Activated naive CD4-positive, alpha-beta T cell treated with anti-CD3 and anti-CD28 coated beads, Interleukin-2, amount 50 U/mL, for 72 hours (primary cell): ENCODE measurements around the gene MAPK9. TPM values are rescaled to one million over a fixed set of nuclear protein-coding genes. Genes with fewer than 3 reads are reported as not detected.

Experiments used
- ATAC-seq, 2 donors: fragments of 150-1000 bp; cut with Tn5 transposase; 2 replicates each; pipeline ENCODE4 v1.10.0; 2021; ENCODE audit warnings: mild to moderate bottlenecking in 2 of 2, moderate library complexity in 2 of 2
- DNase-seq, 2 donors: peaks; one replicate each; pipeline ENCODE4 v3.0.0; 2021 to 2022; ENCODE audit warnings: low spot score in 2 of 2
- H3K27ac Mint-ChIP-seq, 2 donors: one replicate each; pipeline ENCODE4 v1.8.0; 2022; ENCODE audit warnings: mild to moderate bottlenecking in 2 of 2, mixed read lengths in 2 of 2
- H3K36me3 Mint-ChIP-seq, 2 donors: one replicate each; pipeline ENCODE4 v1.8.0; 2022; ENCODE audit warnings: mixed read lengths in 2 of 2
- H3K9me3 Mint-ChIP-seq, 2 donors: one replicate each; pipeline ENCODE4 v1.8.0; 2022; ENCODE audit warnings: mixed read lengths in 2 of 2
- total RNA-seq, 2 donors: library from RNA; stranded (reverse); gene quantifications; one replicate each; pipeline ENCODE4 v1.2.3, GENCODE V29; 2022

Gene MAPK9
- total RNA-seq, 2 donors from 2014 or later = 32.3 to 35.9 TPM

DNA sequence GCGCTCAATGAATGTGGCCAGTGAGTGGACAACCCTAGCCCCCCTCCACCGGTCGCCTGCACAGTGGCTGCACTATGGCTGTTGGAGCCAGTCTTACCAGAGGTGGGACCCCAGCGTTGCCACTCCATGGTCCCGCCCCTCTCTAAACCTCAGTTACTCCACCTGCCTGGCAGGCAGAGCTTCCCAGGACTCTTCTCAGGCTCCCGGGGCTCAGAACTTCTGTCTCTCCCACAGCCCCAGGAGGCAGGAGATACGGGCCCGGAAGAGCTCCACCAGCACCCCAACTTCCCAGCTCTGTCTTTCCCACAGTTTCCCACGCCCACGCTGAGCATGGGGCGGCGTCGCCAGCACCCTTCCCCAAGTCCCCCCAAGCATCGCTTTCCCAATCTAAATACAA, 83.8 kb downstream of the MAPK9 start:
- H3K9me3 Mint-ChIP-seq = no peaks in the 10 kb centered on the region
- ATAC-seq = no peak
- H3K36me3 Mint-ChIP-seq = peaks cover 0 to 5% of the 10 kb centered on the region in 2 donors
- DNase-seq = no peak
- no peak overlapping the region for H3K27ac Mint-ChIP-seq

DNA sequence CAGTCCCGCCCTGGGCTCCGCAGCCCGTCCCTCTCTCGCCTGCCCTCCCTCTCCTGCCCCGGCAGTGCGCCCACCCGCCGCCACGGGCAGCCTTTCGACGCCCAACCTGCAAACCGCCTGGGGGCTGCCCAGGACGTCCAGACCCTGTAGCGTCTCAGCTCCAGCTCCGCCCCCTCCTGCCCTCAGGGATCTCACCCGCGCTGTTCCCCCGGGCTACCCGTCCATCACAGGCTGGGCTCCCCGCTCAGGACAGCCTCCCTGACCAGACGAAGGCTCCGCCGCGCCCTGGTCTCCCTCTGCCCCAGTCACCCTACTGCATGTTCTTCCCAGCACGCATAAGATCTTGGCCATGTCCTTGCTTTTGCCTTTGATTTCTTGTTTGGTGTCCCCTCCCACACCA, 84.3 kb downstream of the MAPK9 start:
- ATAC-seq = no peak
- peaks cover 0 to 5% of the 10 kb centered on the region in 2 donors for H3K36me3 Mint-ChIP-seq
- no peaks in the 10 kb centered on the region for H3K9me3 Mint-ChIP-seq
- no peak overlapping the region for H3K27ac Mint-ChIP-seq
- DNase-seq = no peak

DNA sequence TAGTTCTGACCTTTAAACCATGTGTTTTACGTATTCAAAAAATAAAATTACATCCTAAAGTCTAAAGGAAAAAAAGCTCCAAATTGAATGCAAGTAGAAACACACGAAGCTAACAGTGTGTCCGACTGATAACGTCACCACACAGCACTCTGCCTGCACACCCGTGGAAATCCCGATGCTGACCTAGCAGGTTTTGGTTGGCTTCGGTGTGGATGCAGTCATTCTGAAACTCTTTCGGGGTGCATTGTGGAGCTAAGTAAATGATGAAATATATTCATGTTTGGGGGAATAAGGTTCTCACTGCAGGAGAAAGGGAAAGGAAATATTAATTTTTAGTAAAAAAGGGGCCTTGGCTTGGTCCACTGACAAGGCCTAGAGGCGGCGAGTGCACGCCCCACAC, 84.9 kb downstream of the MAPK9 start:
- ATAC-seq (no peak), DNase-seq (no peak)
- peaks cover 0 to 5% of the 10 kb centered on the region in 2 donors for H3K36me3 Mint-ChIP-seq
- H3K9me3 Mint-ChIP-seq = no peaks in the 10 kb centered on the region
- H3K27ac Mint-ChIP-seq = no peak overlapping the region

DNA sequence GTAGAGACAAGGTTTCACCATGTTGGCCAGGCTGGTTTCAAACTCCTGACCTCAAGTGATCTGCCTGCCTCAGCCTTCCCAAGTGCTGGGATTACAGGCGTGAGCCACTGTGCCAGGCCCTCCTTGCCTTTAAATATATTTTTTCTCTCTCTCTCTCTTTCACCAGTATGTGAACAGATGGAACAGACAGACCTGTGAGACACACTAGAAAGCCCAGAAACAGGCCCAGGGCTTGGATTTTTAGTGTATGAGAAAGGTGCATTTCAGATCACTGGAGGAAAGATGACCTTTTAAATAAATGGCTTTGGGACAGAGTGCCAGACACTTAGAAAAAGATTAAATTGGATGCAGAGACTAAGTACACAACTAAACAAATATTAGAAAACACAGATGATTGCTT, 86.0 kb downstream of the MAPK9 start:
- no peaks in the 10 kb centered on the region for H3K9me3 Mint-ChIP-seq
- no peak for ATAC-seq
- peaks cover 0 to 5% of the 10 kb centered on the region in 2 donors for H3K36me3 Mint-ChIP-seq
- H3K27ac Mint-ChIP-seq = no peak overlapping the region
- no peak for DNase-seq

DNA sequence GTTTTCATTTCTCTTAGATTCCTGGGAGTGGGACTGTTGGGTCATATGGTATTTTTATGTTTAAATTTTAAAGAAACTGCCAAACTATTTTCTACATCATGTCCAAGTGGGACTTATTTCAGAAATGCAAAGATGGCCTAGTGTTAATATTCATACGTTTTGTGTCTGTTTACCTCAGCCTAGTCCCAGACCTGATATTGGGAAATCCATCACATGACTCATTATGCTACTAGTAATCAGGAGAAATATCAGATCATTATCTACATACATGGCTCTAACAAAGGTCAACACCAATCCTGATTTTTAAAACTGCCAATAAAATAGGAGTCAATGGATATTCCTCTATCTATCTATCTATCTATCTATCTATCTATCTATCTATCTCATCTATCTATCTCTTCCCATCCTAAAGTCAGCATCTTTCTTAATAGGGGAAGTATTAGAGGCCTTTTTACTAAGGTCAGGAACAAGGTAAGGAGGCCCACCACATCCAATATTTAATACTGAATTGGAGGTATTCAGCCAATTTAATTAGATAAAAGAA, 87.5 kb downstream of the MAPK9 start:
- Mint-ChIP-seq H3K36me3 (peaks cover 0 to 5% of the 10 kb centered on the region in 2 donors), H3K27ac (no peak overlapping the region)
- DNase-seq = no peak

DNA sequence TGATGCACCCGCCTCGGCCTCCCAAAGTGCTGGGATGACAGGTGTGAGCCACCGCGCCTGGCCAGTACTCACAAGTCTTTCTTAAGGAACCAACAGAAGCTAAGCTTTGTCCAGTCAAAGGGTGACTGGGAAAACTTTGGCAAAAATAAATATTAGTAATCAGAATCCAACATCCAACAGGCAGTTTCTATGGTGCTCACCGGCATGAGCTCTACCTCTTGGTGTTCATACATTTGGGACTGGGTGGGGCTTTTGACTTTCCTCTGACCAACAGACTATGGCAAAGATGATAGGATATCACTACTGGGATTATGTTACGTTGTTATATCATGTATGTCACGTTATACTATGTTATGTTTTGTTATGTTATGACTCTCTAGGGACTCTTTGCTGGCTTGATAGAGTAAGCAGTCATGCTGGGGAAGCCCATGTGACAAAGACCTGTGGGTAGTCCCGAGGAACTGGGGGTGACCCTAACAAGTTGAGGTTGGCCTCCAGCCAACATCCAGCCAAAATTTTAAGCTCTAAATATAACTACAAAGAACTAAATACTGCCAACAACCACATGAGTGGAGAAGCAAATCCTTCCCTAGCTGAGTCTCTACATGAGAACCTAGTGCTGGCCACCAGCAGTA, 88.8 kb downstream of the MAPK9 start:
- ATAC-seq (peak; percentile 32 to 60), DNase-seq (no peak)
- H3K27ac Mint-ChIP-seq = no peak overlapping the region

More for the DNA sequence above, 87.5 kb downstream of the MAPK9 start:
- no peak for ATAC-seq
- no peaks in the 10 kb centered on the region for H3K9me3 Mint-ChIP-seq

DNA sequence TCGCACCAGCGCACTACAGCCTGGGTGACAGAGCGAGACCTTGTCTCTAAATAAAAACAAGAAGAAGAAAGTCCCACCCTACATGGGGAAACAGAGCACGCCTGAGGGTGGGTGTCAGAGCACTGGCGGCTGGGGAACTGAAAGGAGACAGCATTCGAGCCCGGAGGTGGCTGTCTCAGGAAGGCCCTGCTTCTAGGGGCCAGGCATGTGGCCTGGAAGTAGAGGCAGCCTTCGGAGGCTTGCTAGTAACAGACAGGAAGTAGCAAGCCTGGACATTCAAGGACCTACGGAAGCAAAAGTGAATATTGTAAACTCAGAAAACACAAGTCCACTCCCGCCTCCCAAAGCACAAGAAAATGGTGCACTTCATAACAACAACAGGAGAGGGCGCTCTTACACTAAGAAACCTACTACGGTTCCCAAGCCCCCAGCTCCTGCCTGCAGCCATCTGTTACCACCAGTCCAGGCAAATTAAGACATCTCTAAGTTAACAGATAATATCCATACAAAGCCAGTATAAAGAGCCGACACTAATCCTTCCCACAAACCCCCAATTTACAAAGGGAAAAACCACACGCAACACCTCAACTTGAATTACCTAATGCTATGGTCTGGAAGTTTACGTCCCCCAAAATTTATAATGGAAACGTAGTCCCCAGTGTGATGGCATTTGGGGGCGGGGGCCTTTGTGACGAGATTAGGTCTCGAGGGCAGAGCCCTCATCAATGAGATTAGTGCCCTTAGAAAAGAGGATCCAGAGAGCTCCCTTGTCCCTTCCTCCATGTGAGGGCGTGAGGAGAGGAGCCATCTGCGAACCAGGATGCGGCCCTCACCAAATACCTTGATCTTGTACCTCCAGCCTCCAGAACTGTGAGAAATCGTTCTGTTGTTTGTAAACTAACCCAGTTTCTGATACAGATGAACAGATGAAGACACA, 90.6 kb downstream of the MAPK9 start:
- no peaks in the 10 kb centered on the region for H3K9me3 Mint-ChIP-seq
- no peaks in the 10 kb centered on the region for H3K36me3 Mint-ChIP-seq
- ATAC-seq (no peak), DNase-seq (no peak)
- no peak overlapping the region for H3K27ac Mint-ChIP-seq

More for the DNA sequence above, 88.8 kb downstream of the MAPK9 start:
- H3K36me3 Mint-ChIP-seq = peaks cover 0 to under 1% of the 10 kb centered on the region in 2 donors
- no peaks in the 10 kb centered on the region for H3K9me3 Mint-ChIP-seq

DNA sequence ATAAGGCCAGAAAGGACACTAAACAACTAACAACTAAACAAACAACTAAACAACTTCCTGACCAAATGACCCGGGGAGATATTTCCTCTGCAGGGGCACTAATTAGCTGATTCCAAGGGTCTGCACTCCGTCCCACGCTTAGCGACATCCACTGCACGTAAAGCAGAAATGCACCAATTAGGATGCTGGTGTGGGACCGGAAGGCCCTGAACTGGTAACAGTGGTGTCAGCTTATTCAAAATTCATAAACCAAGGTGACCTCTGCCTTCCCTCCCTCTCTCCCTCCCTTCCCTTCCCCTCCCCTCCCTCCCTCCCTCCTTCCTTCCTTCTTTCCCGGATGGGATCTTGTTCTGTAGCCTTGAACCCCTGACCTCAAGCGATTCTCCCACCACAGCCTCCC, 92.5 kb downstream of the MAPK9 start:
- no peak for ATAC-seq
- Mint-ChIP-seq H3K27ac (no peak overlapping the region), H3K36me3 (no peaks in the 10 kb centered on the region), H3K9me3 (no peaks in the 10 kb centered on the region)
- DNase-seq = no peak

DNA sequence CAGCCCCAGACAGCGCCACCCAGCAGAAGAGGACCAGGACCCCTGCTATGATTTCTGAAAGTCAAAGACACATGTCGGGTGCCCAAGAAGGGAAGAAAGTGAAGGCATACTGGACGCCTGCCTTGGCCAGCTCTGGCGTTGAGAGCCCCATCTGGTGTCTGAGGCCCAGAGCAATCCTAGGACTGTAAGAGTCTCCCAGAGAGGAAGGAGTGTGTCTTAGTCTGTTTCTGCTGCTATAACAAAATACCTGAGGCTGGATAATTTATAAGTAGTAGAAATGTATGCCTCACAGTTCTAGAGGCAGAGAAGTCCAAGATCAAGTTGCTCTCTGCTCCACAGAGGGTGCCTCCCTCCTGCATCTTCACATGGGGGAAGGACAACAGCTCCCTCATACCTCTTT, 93.7 kb downstream of the MAPK9 start:
- Mint-ChIP-seq H3K9me3 (no peaks in the 10 kb centered on the region), H3K27ac (no peak overlapping the region), H3K36me3 (no peaks in the 10 kb centered on the region)
- ATAC-seq = no peak
- DNase-seq = no peak

DNA sequence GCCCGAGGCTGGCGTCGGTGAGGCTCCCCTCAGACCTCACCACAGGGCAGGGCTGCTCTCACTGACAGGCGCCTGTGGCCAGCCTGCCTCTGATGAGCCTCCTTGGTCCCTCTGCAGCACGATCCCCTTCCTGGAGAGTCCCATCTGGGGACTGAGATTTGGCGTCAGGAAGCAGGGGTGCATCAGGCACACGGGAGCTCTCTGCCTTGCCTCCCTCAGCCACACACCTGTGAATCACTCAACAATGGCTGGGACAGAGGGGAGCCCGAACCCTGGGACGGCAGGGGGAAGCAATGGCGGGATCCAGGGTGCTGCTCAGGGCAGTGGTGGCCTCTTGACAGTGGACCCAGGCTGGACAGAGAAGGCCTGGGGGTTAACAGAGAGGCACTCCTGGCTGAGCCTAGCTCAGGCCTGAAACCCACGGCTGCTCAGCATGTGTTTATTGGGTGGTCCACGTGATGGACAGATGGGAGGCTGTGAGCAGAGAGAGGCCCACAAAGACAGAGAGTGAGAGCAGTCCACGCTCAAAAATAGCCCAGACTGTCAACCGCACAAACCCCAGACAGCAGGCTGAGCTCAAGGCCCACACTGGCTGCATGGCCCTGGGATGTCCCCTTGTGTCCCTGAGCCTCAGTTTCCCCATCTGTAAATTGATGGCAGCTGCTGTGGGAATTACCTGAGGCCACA, 94.7 kb downstream of the MAPK9 start:
- DNase-seq = no peak
- H3K27ac Mint-ChIP-seq = no peak overlapping the region
- no peaks in the 10 kb centered on the region for H3K36me3 Mint-ChIP-seq
- ATAC-seq = no peak
- no peaks in the 10 kb centered on the region for H3K9me3 Mint-ChIP-seq

DNA sequence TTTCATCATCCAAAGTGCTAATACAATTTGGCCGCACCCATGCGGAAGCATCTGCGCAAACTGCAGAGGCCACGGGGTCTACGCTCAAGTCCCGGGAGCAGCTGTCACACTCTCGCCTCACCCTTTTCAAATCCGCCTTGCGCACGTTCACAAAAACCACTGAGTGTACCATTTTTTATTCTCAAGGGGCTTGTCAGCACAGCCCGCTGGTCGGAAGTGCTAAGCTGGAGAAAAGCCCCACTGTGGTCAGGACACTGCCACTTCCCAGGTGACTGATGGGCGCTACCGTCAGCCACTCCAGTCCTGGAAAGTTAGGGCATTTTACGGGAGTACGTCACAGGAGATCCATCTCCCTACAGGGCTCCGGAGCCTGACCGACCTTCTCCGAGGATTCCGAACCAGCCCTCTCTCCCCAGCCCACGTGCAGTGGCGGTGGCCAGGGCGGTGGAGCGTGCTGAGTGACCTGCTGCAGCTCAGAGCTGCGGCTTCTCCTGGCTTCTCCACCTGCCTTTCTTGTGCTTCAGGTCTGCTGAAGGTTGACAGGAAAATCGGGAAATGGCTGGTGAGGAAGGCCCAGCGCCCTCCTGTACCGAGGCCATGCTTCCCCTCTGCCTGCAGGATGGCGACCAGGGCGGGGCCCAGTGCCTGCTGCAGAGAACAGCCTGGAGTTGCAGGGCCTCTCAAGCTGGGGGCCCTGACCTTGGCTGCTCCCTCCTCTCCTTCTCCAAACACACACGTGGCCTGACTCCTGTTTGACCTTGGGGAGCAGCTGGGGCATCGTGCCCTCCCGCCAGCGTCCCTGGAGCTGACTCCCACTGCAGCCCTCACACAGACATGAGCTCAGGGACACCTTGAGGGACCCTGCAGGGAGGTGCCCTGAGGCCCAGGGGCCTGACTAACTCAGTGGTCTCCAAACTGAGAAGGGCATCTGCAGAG, 97.2 kb downstream of the MAPK9 start:
- Mint-ChIP-seq H3K27ac (no peak overlapping the region), H3K9me3 (no peaks in the 10 kb centered on the region), H3K36me3 (no peaks in the 10 kb centered on the region)
- ATAC-seq (no peak), DNase-seq (no peak)

DNA sequence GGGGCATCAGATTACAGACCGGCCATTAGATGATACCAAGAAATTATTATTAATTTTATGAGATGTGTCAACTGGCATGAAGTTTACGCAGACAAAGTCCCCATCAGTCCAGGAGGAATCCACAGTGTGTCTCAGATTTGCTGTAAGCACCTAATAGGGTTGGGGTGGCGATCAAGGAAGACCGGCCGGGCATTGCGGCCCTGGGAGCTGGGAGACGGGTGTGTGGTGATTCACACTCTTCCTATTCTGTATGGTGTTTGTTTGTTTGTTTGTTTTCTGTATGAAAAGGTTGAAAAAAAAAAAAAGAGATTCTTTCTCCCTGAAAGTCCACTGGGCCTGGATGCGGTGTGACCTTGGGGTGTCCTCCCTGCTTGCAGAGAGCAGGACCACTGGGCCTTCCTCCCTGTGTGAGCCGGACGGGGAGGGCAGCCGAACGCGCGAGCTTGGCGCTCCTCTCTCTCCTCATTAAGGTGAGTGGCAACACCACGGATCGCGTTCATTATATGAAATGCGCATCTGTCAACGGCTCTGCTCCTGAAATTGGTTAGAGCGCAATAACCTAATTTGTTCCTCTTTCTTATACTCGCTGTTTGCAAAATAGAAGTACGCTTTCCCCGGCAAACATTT, 98.0 kb downstream of the MAPK9 start:
- no peak for ATAC-seq
- H3K9me3 Mint-ChIP-seq = no peaks in the 10 kb centered on the region
- no peak for DNase-seq
- no peak overlapping the region for H3K27ac Mint-ChIP-seq
- no peaks in the 10 kb centered on the region for H3K36me3 Mint-ChIP-seq

DNA sequence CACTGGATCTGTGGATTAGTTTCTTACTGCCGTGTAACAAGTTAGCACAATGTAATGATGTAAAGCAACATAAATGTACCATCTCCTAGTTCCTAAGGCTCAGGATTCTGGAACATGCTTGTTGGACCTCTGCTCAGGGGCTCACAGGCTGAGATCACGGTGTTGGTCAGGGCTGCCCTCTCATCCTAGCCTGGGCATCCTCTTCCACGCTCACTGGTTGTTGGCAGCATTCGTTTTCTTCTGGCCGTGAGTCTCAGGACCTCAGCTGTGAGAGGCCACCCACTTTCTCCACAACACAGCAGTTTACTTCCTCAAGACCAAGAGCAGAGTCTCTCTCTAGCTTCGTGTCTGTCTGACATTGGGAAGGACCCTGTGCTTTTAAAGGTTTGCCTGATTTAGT, 100.2 kb downstream of the MAPK9 start:
- no peak for ATAC-seq
- Mint-ChIP-seq H3K27ac (no peak overlapping the region), H3K36me3 (no peaks in the 10 kb centered on the region), H3K9me3 (no peaks in the 10 kb centered on the region)
- no peak for DNase-seq

DNA sequence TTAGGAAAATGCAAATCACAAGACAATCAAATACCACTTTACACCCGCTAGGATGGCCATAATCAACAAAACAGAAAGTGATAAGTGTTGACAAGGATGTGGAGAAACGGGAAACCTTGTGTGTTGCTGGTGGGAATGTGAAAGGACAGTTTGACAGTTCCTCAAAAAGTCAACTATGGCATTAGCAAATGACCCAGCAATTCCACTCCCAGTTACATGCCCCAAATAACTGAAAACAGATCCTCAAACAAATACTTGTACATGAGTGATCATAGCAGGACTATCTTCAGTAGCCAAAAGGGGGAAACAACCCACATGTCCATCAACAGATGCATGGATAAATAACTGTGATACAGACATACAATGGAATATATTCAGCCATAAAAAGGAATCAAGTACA, 104.1 kb downstream of the MAPK9 start:
- no peaks in the 10 kb centered on the region for H3K9me3 Mint-ChIP-seq
- DNase-seq (no peak), ATAC-seq (no peak)
- H3K36me3 Mint-ChIP-seq = no peaks in the 10 kb centered on the region
- no peak overlapping the region for H3K27ac Mint-ChIP-seq
